ENCODE data around the gene LTA4H.
"Not testable (repeated sequence)": the region's sequence is repeated elsewhere in the genome, so short reads cannot be mapped to it uniquely, and the experiment has no call there.

Gene LTA4H

GRCh38 chr12:95970905-95971304 is 64.5 kb downstream of the LTA4H start:
- Mint-ChIP-seq H3K4me3 (no peak overlapping the region), H3K27me3 (no peaks in the 10 kb centered on the region), H3K9me3 (no peaks in the 10 kb centered on the region), H3K36me3 (ENCODE audit: insufficient read depth) (no peaks in the 10 kb centered on the region), H3K4me1 (no peaks in the 10 kb centered on the region), H3K27ac (ENCODE audit: low read depth) (no peak overlapping the region)
- DNase-seq (ENCODE audit: low spot score in 2 of 2) = no peak
- no peak for ATAC-seq (replicated peaks; ENCODE audit: extremely low read depth, poor library complexity, severe bottlenecking)

- not testable (repeated sequence) for DNase-seq (ENCODE audit: low spot score in 2 of 2); H3K4me3 Mint-ChIP-seq; H3K27me3 Mint-ChIP-seq; H3K4me1 Mint-ChIP-seq; H3K36me3 Mint-ChIP-seq (ENCODE audit: insufficient read depth); H3K27ac Mint-ChIP-seq (ENCODE audit: low read depth); H3K9me3 Mint-ChIP-seq; ATAC-seq (replicated peaks; ENCODE audit: extremely low read depth, poor library complexity, severe bottlenecking)
Measured at GRCh38 chr12:95969116-95969515, 66.3 kb downstream of the LTA4H start.

GRCh38 chr12:95967301-95967700 is 68.1 kb downstream of the LTA4H start:
- DNase-seq (ENCODE audit: low spot score in 2 of 2) (no peak), ATAC-seq (replicated peaks; ENCODE audit: extremely low read depth, poor library complexity, severe bottlenecking) (no peak)
- Mint-ChIP-seq H3K36me3 (ENCODE audit: insufficient read depth) (no peaks in the 10 kb centered on the region), H3K27me3 (no peaks in the 10 kb centered on the region), H3K4me1 (no peaks in the 10 kb centered on the region), H3K4me3 (no peak overlapping the region), H3K9me3 (no peaks in the 10 kb centered on the region), H3K27ac (ENCODE audit: low read depth) (no peak overlapping the region)

- H3K4me1 Mint-ChIP-seq = no peaks in the 10 kb centered on the region
- no peaks in the 10 kb centered on the region for H3K27me3 Mint-ChIP-seq
- H3K4me3 Mint-ChIP-seq = no peak overlapping the region
- no peaks in the 10 kb centered on the region for H3K9me3 Mint-ChIP-seq
- H3K36me3 Mint-ChIP-seq (ENCODE audit: insufficient read depth) = no peaks in the 10 kb centered on the region
- DNase-seq (ENCODE audit: low spot score in 2 of 2) (no peak), ATAC-seq (replicated peaks; ENCODE audit: extremely low read depth, poor library complexity, severe bottlenecking) (no peak)
- H3K27ac Mint-ChIP-seq (ENCODE audit: low read depth) = no peak overlapping the region
Measured at GRCh38 chr12:95966287-95966870, 69.0 kb downstream of the LTA4H start.

- DNase-seq (ENCODE audit: low spot score in 2 of 2) (no peak), ATAC-seq (replicated peaks; ENCODE audit: extremely low read depth, poor library complexity, severe bottlenecking) (no peak)
- H3K4me3 Mint-ChIP-seq = no peak overlapping the region
- no peaks in the 10 kb centered on the region for H3K9me3 Mint-ChIP-seq
- no peak overlapping the region for H3K27ac Mint-ChIP-seq (ENCODE audit: low read depth)
- H3K4me1 Mint-ChIP-seq = no peaks in the 10 kb centered on the region
- H3K27me3 Mint-ChIP-seq = peaks cover 8% of the 10 kb centered on the region
- H3K36me3 Mint-ChIP-seq (ENCODE audit: insufficient read depth) = no peaks in the 10 kb centered on the region
Measured at GRCh38 chr12:95963096-95963495, 72.3 kb downstream of the LTA4H start.

- Mint-ChIP-seq H3K4me1 (no peaks in the 10 kb centered on the region), H3K27me3 (peaks cover 8% of the 10 kb centered on the region), H3K36me3 (ENCODE audit: insufficient read depth) (no peaks in the 10 kb centered on the region), H3K9me3 (no peaks in the 10 kb centered on the region), H3K4me3 (no peak overlapping the region), H3K27ac (ENCODE audit: low read depth) (no peak overlapping the region)
- no peak for ATAC-seq (replicated peaks; ENCODE audit: extremely low read depth, poor library complexity, severe bottlenecking)
- no peak for DNase-seq (ENCODE audit: low spot score in 2 of 2)
Measured at GRCh38 chr12:95962222-95962621, 73.2 kb downstream of the LTA4H start.

GRCh38 chr12:95960241-95960640 is 75.1 kb downstream of the LTA4H start:
- DNase-seq (ENCODE audit: low spot score in 2 of 2) (no peak), ATAC-seq (replicated peaks; ENCODE audit: extremely low read depth, poor library complexity, severe bottlenecking) (no peak)
- no peaks in the 10 kb centered on the region for H3K9me3 Mint-ChIP-seq
- peaks cover 8% of the 10 kb centered on the region for H3K27me3 Mint-ChIP-seq
- no peaks in the 10 kb centered on the region for H3K36me3 Mint-ChIP-seq (ENCODE audit: insufficient read depth)
- H3K4me1 Mint-ChIP-seq = no peaks in the 10 kb centered on the region
- H3K4me3 Mint-ChIP-seq = no peak overlapping the region
- no peak overlapping the region for H3K27ac Mint-ChIP-seq (ENCODE audit: low read depth)

GRCh38 chr12:95959107-95959506 is 76.3 kb downstream of the LTA4H start:
- Mint-ChIP-seq H3K9me3 (no peaks in the 10 kb centered on the region), H3K27ac (ENCODE audit: low read depth) (no peak overlapping the region), H3K36me3 (ENCODE audit: insufficient read depth) (no peaks in the 10 kb centered on the region), H3K4me3 (no peak overlapping the region), H3K27me3 (peaks cover 8% of the 10 kb centered on the region), H3K4me1 (no peaks in the 10 kb centered on the region)
- DNase-seq (ENCODE audit: low spot score in 2 of 2) (no peak), ATAC-seq (replicated peaks; ENCODE audit: extremely low read depth, poor library complexity, severe bottlenecking) (no peak)

GRCh38 chr12:95956557-95957145 is 78.7 kb downstream of the LTA4H start:
- Mint-ChIP-seq H3K36me3 (ENCODE audit: insufficient read depth) (no peaks in the 10 kb centered on the region), H3K4me1 (no peaks in the 10 kb centered on the region), H3K9me3 (no peaks in the 10 kb centered on the region), H3K27me3 (peaks cover 16% of the 10 kb centered on the region), H3K4me3 (no peak overlapping the region), H3K27ac (ENCODE audit: low read depth) (no peak overlapping the region)
- ATAC-seq (replicated peaks; ENCODE audit: extremely low read depth, poor library complexity, severe bottlenecking) (no peak), DNase-seq (ENCODE audit: low spot score in 2 of 2) (no peak)

GRCh38 chr12:95955549-95956159 is 79.7 kb downstream of the LTA4H start:
- H3K27me3 Mint-ChIP-seq = peaks cover 26% of the 10 kb centered on the region
- DNase-seq (ENCODE audit: low spot score in 2 of 2) = no peak
- ATAC-seq (replicated peaks; ENCODE audit: extremely low read depth, poor library complexity, severe bottlenecking) = no peak
- H3K4me3 Mint-ChIP-seq = no peak overlapping the region
- H3K27ac Mint-ChIP-seq (ENCODE audit: low read depth) = no peak overlapping the region
- no peaks in the 10 kb centered on the region for H3K36me3 Mint-ChIP-seq (ENCODE audit: insufficient read depth)
- peaks cover 5% of the 10 kb centered on the region for H3K9me3 Mint-ChIP-seq
- no peaks in the 10 kb centered on the region for H3K4me1 Mint-ChIP-seq

- Mint-ChIP-seq H3K9me3 (peaks cover 5% of the 10 kb centered on the region), H3K27ac (ENCODE audit: low read depth) (no peak overlapping the region), H3K27me3 (peaks cover 20% of the 10 kb centered on the region), H3K36me3 (ENCODE audit: insufficient read depth) (no peaks in the 10 kb centered on the region), H3K4me3 (no peak overlapping the region), H3K4me1 (no peaks in the 10 kb centered on the region)
- DNase-seq (ENCODE audit: low spot score in 2 of 2) = no peak
- no peak for ATAC-seq (replicated peaks; ENCODE audit: extremely low read depth, poor library complexity, severe bottlenecking)
Measured at GRCh38 chr12:95953000-95953399, 82.4 kb downstream of the LTA4H start.

GRCh38 chr12:95951515-95951914 is 83.9 kb downstream of the LTA4H start:
- Mint-ChIP-seq H3K27me3 (peaks cover 20% of the 10 kb centered on the region), H3K27ac (ENCODE audit: low read depth) (no peak overlapping the region), H3K36me3 (ENCODE audit: insufficient read depth) (no peaks in the 10 kb centered on the region), H3K4me1 (no peaks in the 10 kb centered on the region), H3K9me3 (peaks cover 5% of the 10 kb centered on the region), H3K4me3 (no peak overlapping the region)
- ATAC-seq (replicated peaks; ENCODE audit: extremely low read depth, poor library complexity, severe bottlenecking) = no peak
- DNase-seq (ENCODE audit: low spot score in 2 of 2) = no peak

Data from central memory CD8-positive, alpha-beta T cell (primary cell).